NB4 (cell line): ENCODE measurements around the gene ADCYAP1R1.

Experiments used
- POLR2A ChIP-seq: IDR thresholded peaks from 2 replicates; pipeline ENCODE4 v1.6.1; 2011; ENCODE audit warnings: mild to moderate bottlenecking; ENCODE audit not compliant: insufficient read length; ENCODE audit errors: extremely low read depth
- TF ChIP-seq, protein P1 (sequence below): IDR thresholded peaks from one replicate; pipeline ENCODE4 v1.5.1; 2012; ENCODE audit warnings: low read depth, low read length
- TF ChIP-seq, protein P2 (sequence below): IDR thresholded peaks from 2 replicates; pipeline ENCODE4 v1.6.1; 2011; ENCODE audit warnings: low read depth, low read length

DNA sequence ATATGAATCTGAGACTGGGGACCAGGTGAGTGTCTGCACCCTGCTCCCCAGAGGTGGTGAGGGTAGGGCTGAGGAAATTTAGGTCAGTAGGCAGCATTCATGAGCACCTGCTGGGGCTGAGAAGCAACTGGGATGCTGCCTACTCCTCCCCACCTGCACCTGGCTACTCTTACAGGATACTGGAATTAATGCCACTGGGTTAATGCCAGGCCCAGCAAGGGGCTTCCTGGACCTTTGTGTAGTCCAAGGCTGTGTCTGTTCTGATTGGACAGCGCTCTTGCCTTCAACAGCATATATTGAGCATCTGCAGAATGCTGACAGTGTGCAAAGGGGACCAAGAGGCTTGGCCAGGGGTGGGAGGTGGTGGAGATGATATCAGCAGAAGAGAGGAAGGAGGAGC, 32.1 kb downstream of the ADCYAP1R1 start:
- TF ChIP-seq, protein P1, sequence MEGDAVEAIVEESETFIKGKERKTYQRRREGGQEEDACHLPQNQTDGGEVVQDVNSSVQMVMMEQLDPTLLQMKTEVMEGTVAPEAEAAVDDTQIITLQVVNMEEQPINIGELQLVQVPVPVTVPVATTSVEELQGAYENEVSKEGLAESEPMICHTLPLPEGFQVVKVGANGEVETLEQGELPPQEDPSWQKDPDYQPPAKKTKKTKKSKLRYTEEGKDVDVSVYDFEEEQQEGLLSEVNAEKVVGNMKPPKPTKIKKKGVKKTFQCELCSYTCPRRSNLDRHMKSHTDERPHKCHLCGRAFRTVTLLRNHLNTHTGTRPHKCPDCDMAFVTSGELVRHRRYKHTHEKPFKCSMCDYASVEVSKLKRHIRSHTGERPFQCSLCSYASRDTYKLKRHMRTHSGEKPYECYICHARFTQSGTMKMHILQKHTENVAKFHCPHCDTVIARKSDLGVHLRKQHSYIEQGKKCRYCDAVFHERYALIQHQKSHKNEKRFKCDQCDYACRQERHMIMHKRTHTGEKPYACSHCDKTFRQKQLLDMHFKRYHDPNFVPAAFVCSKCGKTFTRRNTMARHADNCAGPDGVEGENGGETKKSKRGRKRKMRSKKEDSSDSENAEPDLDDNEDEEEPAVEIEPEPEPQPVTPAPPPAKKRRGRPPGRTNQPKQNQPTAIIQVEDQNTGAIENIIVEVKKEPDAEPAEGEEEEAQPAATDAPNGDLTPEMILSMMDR = no peak
- TF ChIP-seq POLR2A = no peak
- TF ChIP-seq, protein P2, sequence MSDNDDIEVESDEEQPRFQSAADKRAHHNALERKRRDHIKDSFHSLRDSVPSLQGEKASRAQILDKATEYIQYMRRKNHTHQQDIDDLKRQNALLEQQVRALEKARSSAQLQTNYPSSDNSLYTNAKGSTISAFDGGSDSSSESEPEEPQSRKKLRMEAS = no peak
